ENCODE data around the gene CSNK2A2. TPM values are rescaled to one million over a fixed set of nuclear protein-coding genes. Genes with fewer than 3 reads are reported as not detected.

CSNK2A2 gene
- total and polyA plus RNA-seq, 4 donors: 17.4 to 56.8 (median 37.4) TPM

- no peak overlapping the region for H3K4me3 ChIP-seq (ENCODE audit: low read length in 2 of 2)
- no peaks in the 10 kb centered on the region for H3K4me1 ChIP-seq (ENCODE audit: control insufficient read depth in 1 of 2, insufficient read depth in 2 of 2, low read length in 2 of 2)
- intact Hi-C loops (cut with DNase I): no loop called here
- no peaks in the 10 kb centered on the region for H3K9me3 ChIP-seq (ENCODE audit: control insufficient read depth, low read length)
- WGBS, 2 donors: 67 to 80% methylated on average over 8 of the region's 8 CpGs
- DNase-seq: no peak
- H3K27me3 ChIP-seq (ENCODE audit: control insufficient read depth in 1 of 2, insufficient read depth in 2 of 2, low read length in 1 of 2): no peaks in the 10 kb centered on the region
- H3K36me3 ChIP-seq (ENCODE audit: control insufficient read depth in 1 of 2, insufficient read depth in 2 of 2, low read length in 1 of 2): no peaks in the 10 kb centered on the region
- no peak for ATAC-seq (ENCODE audit: low FRiP score)
- no peak overlapping the region for H3K27ac ChIP-seq (ENCODE audit: low read depth in 1 of 2, low read length in 2 of 2)
Measured at GRCh38 chr16:58225965-58226602, 28.2 kb upstream of the CSNK2A2 start.

- H3K4me1 ChIP-seq (ENCODE audit: control insufficient read depth in 1 of 2, insufficient read depth in 2 of 2, low read length in 2 of 2): no peaks in the 10 kb centered on the region
- intact Hi-C loops (cut with DNase I): no loop called here
- WGBS, 2 donors: 76 to 77% methylated on average over 7 of the region's 7 CpGs
- H3K9me3 ChIP-seq (ENCODE audit: control insufficient read depth, low read length): no peaks in the 10 kb centered on the region
- H3K4me3 ChIP-seq (ENCODE audit: low read length in 2 of 2): no peak overlapping the region
- H3K27ac ChIP-seq (ENCODE audit: low read depth in 1 of 2, low read length in 2 of 2): no peak overlapping the region
- no peak for ATAC-seq (ENCODE audit: low FRiP score)
- no peaks in the 10 kb centered on the region for H3K36me3 ChIP-seq (ENCODE audit: control insufficient read depth in 1 of 2, insufficient read depth in 2 of 2, low read length in 1 of 2)
- DNase-seq: no peak
- no peaks in the 10 kb centered on the region for H3K27me3 ChIP-seq (ENCODE audit: control insufficient read depth in 1 of 2, insufficient read depth in 2 of 2, low read length in 1 of 2)
Measured at GRCh38 chr16:58222532-58223316, 24.8 kb upstream of the CSNK2A2 start.

GRCh38 chr16:58219432-58219831, 21.5 kb upstream of the CSNK2A2 start:
- Histone ChIP-seq H3K27ac (ENCODE audit: low read depth in 1 of 2, low read length in 2 of 2) (no peak overlapping the region), H3K4me3 (ENCODE audit: low read length in 2 of 2) (no peak overlapping the region), H3K4me1 (ENCODE audit: control insufficient read depth in 1 of 2, insufficient read depth in 2 of 2, low read length in 2 of 2) (no peaks in the 10 kb centered on the region), H3K36me3 (ENCODE audit: control insufficient read depth in 1 of 2, insufficient read depth in 2 of 2, low read length in 1 of 2) (no peaks in the 10 kb centered on the region), H3K27me3 (ENCODE audit: control insufficient read depth in 1 of 2, insufficient read depth in 2 of 2, low read length in 1 of 2) (no peaks in the 10 kb centered on the region), H3K9me3 (ENCODE audit: control insufficient read depth, low read length) (no peaks in the 10 kb centered on the region)
- ATAC-seq (ENCODE audit: low FRiP score) (no peak), DNase-seq (no peak)
- intact Hi-C loops (cut with DNase I): no loop called here

- no peak for ATAC-seq (ENCODE audit: low FRiP score)
- Histone ChIP-seq H3K36me3 (ENCODE audit: control insufficient read depth in 1 of 2, insufficient read depth in 2 of 2, low read length in 1 of 2) (no peaks in the 10 kb centered on the region), H3K4me1 (ENCODE audit: control insufficient read depth in 1 of 2, insufficient read depth in 2 of 2, low read length in 2 of 2) (no peaks in the 10 kb centered on the region), H3K4me3 (ENCODE audit: low read length in 2 of 2) (no peak overlapping the region), H3K27me3 (ENCODE audit: control insufficient read depth in 1 of 2, insufficient read depth in 2 of 2, low read length in 1 of 2) (no peaks in the 10 kb centered on the region), H3K9me3 (ENCODE audit: control insufficient read depth, low read length) (no peaks in the 10 kb centered on the region), H3K27ac (ENCODE audit: low read depth in 1 of 2, low read length in 2 of 2) (no peak overlapping the region)
- no peak for DNase-seq
- 32 to 46% methylated on average over 3 of the region's 3 CpGs for WGBS, 2 donors
- intact Hi-C loops (cut with DNase I): no loop called here
Measured at GRCh38 chr16:58218786-58219185, 20.9 kb upstream of the CSNK2A2 start.

- no peaks in the 10 kb centered on the region for H3K9me3 ChIP-seq (ENCODE audit: control insufficient read depth, low read length)
- ATAC-seq (ENCODE audit: low FRiP score): no peak
- H3K27me3 ChIP-seq (ENCODE audit: control insufficient read depth in 1 of 2, insufficient read depth in 2 of 2, low read length in 1 of 2): no peaks in the 10 kb centered on the region
- intact Hi-C loops (cut with DNase I): no loop called here
- H3K36me3 ChIP-seq (ENCODE audit: control insufficient read depth in 1 of 2, insufficient read depth in 2 of 2, low read length in 1 of 2): no peaks in the 10 kb centered on the region
- no peak overlapping the region for H3K27ac ChIP-seq (ENCODE audit: low read depth in 1 of 2, low read length in 2 of 2)
- H3K4me3 ChIP-seq (ENCODE audit: low read length in 2 of 2): no peak overlapping the region
- WGBS, 2 donors: 29 to 62% methylated on average over 2 of the region's 2 CpGs
- H3K4me1 ChIP-seq (ENCODE audit: control insufficient read depth in 1 of 2, insufficient read depth in 2 of 2, low read length in 2 of 2): no peaks in the 10 kb centered on the region
- no peak for DNase-seq
Measured at GRCh38 chr16:58217311-58217925, 19.5 kb upstream of the CSNK2A2 start.

GRCh38 chr16:58212824-58213655, 15.1 kb upstream of the CSNK2A2 start:
- DNase-seq (no peak), ATAC-seq (ENCODE audit: low FRiP score) (no peak)
- H3K27ac ChIP-seq (ENCODE audit: low read depth in 1 of 2, low read length in 2 of 2): no peak overlapping the region
- H3K36me3 ChIP-seq (ENCODE audit: control insufficient read depth in 1 of 2, insufficient read depth in 2 of 2, low read length in 1 of 2): no peaks in the 10 kb centered on the region
- H3K9me3 ChIP-seq (ENCODE audit: control insufficient read depth, low read length): no peaks in the 10 kb centered on the region
- no peak overlapping the region for H3K4me3 ChIP-seq (ENCODE audit: low read length in 2 of 2)
- intact Hi-C loops (cut with DNase I): no loop called here
- whole genome bisulfite sequencing, 2 donors: 52 to 61% methylated on average over 3 of the region's 3 CpGs
- no peaks in the 10 kb centered on the region for H3K4me1 ChIP-seq (ENCODE audit: control insufficient read depth in 1 of 2, insufficient read depth in 2 of 2, low read length in 2 of 2)
- H3K27me3 ChIP-seq (ENCODE audit: control insufficient read depth in 1 of 2, insufficient read depth in 2 of 2, low read length in 1 of 2): no peaks in the 10 kb centered on the region

- intact Hi-C loops (cut with DNase I): no loop called here
- ATAC-seq (ENCODE audit: low FRiP score) (no peak), DNase-seq (no peak)
- H3K27me3 ChIP-seq (ENCODE audit: control insufficient read depth in 1 of 2, insufficient read depth in 2 of 2, low read length in 1 of 2): no peaks in the 10 kb centered on the region
- no peak overlapping the region for H3K27ac ChIP-seq (ENCODE audit: low read depth in 1 of 2, low read length in 2 of 2)
- no peaks in the 10 kb centered on the region for H3K9me3 ChIP-seq (ENCODE audit: control insufficient read depth, low read length)
- no peaks in the 10 kb centered on the region for H3K36me3 ChIP-seq (ENCODE audit: control insufficient read depth in 1 of 2, insufficient read depth in 2 of 2, low read length in 1 of 2)
- no peaks in the 10 kb centered on the region for H3K4me1 ChIP-seq (ENCODE audit: control insufficient read depth in 1 of 2, insufficient read depth in 2 of 2, low read length in 2 of 2)
- WGBS, 2 donors: 62 to 63% methylated on average over 3 of the region's 3 CpGs
- no peak overlapping the region for H3K4me3 ChIP-seq (ENCODE audit: low read length in 2 of 2)
Measured at GRCh38 chr16:58211846-58212245, 13.9 kb upstream of the CSNK2A2 start.

- H3K27me3 ChIP-seq (ENCODE audit: control insufficient read depth in 1 of 2, insufficient read depth in 2 of 2, low read length in 1 of 2): no peaks in the 10 kb centered on the region
- H3K36me3 ChIP-seq (ENCODE audit: control insufficient read depth in 1 of 2, insufficient read depth in 2 of 2, low read length in 1 of 2): no peaks in the 10 kb centered on the region
- DNase-seq (no peak), ATAC-seq (ENCODE audit: low FRiP score) (no peak)
- H3K27ac ChIP-seq (ENCODE audit: low read depth in 1 of 2, low read length in 2 of 2): no peak overlapping the region
- no peaks in the 10 kb centered on the region for H3K4me1 ChIP-seq (ENCODE audit: control insufficient read depth in 1 of 2, insufficient read depth in 2 of 2, low read length in 2 of 2)
- H3K4me3 ChIP-seq (ENCODE audit: low read length in 2 of 2): no peak overlapping the region
- intact Hi-C loops (cut with DNase I): no loop called here
- H3K9me3 ChIP-seq (ENCODE audit: control insufficient read depth, low read length): no peaks in the 10 kb centered on the region
Measured at GRCh38 chr16:58211245-58211644, 13.3 kb upstream of the CSNK2A2 start.
